ENCODE results near the gene EVC. TPM values are rescaled to one million over a fixed set of nuclear protein-coding genes. Genes with fewer than 3 reads are reported as not detected.
"Not testable (repeated sequence)": the region's sequence is repeated elsewhere in the genome, so short reads cannot be mapped to it uniquely, and the experiment has no call there.

The EVC gene
- polyA plus RNA-seq, 12 donors: 13.6 to 33.9 (median 17.1) TPM; not detected in 1

GRCh38 chr4:5843573-5844530 is 132.9 kb downstream of the EVC start:
- no peak for DNase-seq

GRCh38 chr4:5845035-5845905 is 134.3 kb downstream of the EVC start:
- DNase-seq: no peak

GRCh38 chr4:5851637-5852301 is 140.8 kb downstream of the EVC start:
- DNase-seq: no peak

GRCh38 chr4:5852523-5853202 is 141.7 kb downstream of the EVC start:
- DNase-seq: no peak

DNA sequence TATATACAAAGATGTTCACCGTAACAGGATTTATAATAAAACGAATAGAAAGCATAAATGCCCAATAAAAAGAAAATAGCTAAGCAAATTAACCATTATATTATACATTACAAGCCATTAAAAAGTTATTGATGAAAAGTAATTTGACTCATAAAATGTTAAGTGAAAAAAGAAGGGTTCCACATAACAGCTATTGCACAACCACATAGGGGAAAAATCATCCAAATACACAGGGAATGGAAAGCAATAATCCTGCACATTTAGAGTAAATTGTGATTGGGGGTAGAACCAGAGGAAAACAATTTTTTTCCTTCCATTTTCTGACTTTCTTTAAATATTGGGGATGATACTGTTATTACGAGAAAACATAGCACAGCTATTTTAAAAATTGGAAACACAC is 143.9 kb downstream of the EVC start:
- DNase-seq: no peak

DNA sequence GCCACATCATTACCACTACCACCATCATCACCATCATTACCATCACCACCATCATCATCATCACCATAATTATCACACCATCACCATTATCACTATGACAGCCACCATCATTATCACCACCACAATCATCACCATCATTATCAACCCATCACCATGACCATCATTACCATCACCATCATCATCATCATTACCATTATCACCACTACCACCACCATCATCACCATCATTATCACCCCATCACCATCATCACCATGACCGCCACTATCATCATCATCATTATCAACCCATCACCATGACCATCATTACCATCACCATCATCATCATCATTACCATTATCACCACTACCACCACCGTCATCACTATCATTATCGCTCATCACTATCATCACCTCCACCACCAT is 145.4 kb downstream of the EVC start:
- DNase-seq: not testable (repeated sequence)

DNA sequence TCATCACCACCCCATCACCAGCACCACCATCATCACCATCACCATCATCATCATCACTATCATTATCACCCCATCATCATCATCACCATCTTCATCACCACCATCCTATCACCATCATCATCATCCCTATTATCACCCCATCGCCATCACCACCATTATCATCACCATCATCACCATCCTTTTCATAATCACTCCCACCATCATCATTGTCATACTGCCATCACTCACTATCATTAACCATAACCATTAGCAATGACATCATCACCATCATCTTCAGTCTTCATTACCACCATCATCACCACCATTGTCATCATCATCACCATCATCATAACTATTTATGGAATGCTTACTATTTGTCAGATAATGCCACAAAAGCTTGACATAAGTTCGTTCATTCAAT is 146.2 kb downstream of the EVC start:
- no peak for DNase-seq

DNA sequence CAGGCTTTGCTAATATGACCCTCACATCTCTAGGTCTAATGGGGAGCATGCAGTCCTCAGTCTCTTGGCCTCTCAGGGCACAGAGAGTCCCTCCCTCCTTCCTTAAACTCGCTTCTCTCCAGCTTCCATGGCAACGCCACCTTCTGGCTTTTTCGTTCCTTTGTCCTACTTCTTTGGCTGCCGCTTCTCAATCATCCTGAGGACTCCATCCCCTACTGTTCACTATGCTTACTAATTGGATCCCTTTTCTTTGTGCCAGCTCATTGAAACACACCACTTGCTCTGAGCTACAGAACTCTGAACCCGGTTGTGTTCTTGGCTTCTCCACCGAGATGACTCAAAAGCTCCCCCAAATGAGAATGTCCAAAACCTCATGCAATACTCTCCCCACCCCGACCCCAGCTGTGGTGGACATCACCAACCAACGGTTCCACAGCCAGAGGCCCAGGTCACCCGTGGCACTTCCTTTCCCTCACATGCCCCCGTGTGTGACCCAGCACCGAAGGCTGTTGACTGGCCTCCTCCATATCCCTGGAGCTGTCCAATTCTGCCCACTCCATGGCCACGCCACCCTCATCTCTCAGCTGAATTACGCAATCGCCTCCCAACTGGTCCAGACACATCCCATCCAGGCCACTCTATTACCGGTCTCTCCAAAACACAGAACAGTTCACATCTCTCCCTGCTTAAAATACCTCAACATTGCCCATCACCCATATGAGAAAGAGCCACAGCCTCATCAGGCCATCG is 147.2 kb downstream of the EVC start:
- no peak for DNase-seq

- no peak for DNase-seq
Measured at GRCh38 chr4:5863461-5864113, 152.6 kb downstream of the EVC start.

Other genes starting within 250 kb of the EVC start
- gene EVC2, start 2.6 kb upstream of the EVC start, polyA plus RNA-seq (ENCODE audit: insufficient read length in 12 of 12): 1 to 10 TPM in 11 of 12 donors, not detected in 1; 3.6 to 8.0 (median 4.5) TPM
- 10 to 100 TPM in 11 of 12 donors, not detected in 1; 15.2 to 47.1 (median 24.1) TPM for gene CRMP1, start 181.9 kb downstream of the EVC start, polyA plus RNA-seq (ENCODE audit: insufficient read length in 12 of 12)

Measured in muscle of arm (tissue), 12 donors.